HG03064 (cell line): ENCODE measurements around the gene MTCH2.
A peak's percentile ranks its signal among the peaks of the same experiment; 100 is the strongest.

ENCODE experiments used
- ATAC-seq: cut with Tn5 transposase; IDR thresholded peaks from one replicate; pipeline ENCODE4 v1.9.1; 2021; ENCODE audit warnings: low read depth; ENCODE audit not compliant: unreplicated experiment

Gene MTCH2

DNA sequence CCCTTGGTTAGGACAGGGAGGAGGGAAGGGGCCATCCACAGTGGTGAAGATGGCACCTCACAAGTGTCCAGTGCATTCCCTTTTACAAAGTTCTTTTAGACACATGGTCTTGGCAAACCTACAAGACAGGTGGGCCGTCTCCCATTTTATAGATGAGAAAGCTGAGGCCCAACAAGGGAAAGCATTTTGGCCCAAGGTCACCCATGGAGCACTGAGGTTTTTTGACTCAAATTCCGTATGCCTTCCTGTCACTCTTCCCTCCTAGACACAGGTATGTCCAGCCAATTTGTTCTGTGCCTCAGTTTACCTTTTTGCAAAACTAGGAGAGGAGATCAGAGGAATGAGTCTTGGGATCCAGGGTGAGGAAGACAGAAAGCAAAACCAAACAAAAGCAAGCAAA lies 49.4 kb downstream of the MTCH2 start:
- ATAC-seq: no peak

DNA sequence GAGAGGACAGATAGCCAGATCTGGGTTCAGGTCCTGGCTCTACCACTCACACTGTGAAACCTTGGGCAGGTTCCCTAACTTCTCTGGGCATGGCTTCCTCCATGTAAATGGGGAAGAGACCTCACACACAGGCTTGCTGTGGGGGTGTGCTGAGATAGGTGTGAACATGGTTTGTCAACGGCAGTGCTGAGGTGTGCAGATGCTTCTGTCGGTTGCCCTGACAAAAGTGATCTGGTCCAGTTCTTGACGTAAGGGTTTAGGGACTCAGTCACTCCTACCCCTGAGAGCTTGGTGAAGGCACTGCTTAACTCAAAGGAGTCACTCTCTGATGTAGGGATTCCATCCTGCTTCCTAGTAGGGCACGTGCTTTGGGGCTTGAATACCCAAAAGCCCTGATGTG lies 50.1 kb downstream of the MTCH2 start:
- ATAC-seq: no peak

DNA sequence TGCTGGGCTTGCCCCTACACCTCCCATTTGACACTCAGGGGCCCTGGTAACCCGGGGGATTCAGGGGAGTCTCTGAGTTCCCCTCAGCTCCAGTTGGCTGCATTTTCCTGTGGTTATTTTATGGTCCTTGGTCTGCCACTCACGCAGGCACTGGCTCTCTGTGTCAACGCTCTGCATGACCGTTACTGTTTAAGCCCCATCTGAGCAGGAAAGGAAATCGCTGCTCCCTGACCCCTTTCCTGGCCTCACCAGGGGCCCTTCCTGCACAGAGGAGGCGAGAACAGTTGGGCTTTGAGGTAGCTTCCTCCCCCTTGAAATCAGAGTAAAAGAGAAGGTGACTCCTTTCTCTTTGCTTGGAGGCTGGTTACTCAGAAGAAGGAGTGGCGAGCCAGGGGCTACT lies 50.6 kb downstream of the MTCH2 start:
- no peak for ATAC-seq

DNA sequence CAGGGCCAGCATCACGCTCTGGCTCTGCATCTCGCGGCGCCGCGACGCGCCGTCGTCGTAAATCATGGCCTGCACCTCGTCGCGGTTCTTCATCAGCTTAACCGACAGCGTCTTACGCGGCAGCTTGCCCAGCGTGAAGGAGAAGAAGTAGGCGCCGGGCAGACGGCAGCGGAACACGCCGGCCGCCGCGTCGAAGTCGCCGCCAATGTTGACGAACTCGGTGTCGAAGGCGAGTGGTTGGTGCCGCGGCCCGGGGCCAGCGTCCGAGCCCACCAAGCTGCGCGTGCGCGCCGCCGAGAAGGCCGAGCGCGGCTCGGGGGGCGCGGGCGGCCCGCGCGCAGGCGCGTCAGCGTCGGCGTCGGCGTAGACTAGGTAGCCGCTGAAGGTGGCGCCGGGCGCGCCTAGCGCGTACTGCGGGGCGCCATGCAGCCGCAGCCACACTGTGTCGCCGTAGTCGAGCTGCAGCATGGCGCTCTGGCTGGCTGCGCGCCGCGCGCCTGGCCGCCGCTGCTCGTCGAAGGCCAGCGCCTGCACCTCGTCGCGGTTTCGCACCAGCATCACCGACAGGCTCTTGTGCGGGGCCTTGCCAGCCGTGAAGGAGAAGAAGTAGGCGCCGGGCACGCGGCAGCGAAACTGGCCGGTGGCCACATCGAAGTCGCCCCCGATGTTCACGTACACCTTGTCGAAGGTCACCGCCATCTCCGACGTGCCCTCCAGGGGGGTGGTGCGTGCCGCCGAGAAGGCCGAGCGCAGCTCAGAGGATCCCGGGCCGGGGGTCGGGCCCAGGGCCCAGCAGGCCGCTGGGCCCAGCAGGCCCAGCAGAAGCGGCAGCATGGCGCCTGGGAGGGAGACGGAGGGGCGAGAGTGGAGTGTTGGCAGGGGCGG lies 52.1 kb downstream of the MTCH2 start:
- no peak for ATAC-seq

DNA sequence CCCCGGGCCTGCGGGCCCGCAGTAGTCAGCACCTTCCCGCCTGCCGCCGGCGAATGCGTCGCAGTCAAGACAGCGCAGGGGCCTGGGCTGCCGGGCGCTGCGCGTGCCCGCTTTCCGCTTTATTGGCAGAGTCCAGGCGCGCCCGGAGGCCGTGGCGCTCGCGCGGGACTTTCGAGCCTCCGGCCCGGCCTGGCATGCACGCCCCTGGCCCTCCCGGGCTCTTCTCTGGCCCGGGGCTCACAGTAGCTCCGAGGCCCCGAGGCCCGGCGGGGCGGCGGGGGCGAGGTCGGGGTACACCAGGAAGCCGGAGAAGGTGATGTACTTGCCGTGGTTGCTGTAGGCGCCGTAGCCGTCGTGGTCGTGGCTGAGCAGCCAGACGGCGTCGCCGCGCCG lies 52.8 kb downstream of the MTCH2 start:
- ATAC-seq: no peak

DNA sequence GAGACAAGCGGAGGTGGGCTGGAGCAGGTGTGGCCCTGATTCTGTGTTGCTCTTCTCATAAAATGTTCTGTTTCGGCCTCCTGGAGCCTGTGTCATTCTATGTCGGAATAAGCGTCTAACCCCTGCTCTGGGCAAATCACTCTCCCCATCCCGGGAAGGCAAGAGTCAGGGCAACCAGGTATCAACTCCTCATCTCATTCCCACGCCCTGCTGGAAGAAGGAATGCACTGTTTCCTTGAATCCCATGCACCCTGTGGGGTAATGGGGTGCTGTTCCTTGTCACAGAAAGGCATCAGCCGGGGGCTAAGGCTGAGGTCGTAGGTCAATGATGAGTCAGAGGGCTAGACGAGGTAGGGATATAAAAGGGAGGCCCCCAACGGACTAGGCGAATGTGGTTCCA lies 53.2 kb downstream of the MTCH2 start:
- ATAC-seq: no peak

DNA sequence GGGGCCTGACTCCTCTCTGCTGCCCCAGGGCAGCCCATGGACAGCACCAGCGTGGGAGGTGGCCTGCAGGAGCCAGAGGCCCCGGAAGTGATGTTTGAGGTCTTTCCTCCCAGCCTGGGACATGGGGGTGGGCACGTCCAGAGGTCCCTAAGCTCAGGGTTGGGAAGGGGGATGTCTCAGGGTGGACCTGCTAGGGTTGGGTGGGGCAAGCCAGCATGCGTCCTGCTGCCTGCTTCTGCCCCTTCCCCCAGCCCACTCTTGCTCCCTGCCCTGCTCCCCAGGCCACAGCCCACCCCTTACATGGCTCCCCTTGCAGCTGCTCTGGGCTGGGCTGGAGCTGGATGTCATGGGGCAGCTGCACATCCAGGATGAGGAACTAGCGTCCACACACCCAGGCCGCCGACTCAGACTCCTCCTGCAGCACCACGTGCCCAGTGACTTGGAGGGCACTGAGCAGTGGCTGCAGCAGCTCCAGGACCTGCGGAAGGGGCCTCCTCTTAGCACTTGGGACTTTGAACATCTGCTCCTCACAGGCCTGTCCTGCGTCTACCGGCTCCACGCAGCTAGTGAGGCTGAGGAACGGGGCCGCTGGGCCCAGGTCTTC lies 54.5 kb downstream of the MTCH2 start:
- ATAC-seq: no peak

DNA sequence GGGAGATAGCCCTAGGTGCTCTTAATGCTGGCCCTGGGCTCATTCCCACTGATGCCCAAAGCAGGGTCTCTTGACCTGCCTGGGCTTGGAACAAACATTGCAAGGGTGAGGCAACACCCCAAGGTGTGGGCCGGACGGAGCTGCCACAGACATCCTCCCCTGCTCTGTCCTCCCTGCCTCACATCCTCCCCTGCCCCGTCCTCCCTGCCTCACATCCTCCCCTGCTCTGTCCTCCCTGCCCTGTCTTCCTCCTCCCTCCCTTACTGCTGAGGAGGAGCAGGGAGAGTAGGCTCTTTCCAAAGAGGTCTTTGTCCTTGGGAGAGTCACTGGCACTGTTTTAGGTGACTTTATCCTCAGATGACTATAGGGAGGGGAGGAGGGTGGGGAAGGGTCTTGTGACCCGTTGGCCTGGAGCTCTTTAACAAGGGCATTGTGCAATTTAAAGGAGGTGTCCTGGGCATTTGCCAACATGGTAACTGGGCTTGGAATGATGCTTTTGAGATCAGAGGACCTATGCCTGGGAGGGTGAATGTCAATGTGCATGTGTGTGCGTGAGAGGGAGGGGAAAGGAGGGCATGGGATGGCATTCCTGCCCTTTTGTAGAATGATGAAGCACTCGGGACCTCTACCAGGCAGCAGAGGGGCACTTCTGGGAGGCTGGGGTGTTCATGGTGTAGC lies 55.2 kb downstream of the MTCH2 start:
- ATAC-seq: no peak

DNA sequence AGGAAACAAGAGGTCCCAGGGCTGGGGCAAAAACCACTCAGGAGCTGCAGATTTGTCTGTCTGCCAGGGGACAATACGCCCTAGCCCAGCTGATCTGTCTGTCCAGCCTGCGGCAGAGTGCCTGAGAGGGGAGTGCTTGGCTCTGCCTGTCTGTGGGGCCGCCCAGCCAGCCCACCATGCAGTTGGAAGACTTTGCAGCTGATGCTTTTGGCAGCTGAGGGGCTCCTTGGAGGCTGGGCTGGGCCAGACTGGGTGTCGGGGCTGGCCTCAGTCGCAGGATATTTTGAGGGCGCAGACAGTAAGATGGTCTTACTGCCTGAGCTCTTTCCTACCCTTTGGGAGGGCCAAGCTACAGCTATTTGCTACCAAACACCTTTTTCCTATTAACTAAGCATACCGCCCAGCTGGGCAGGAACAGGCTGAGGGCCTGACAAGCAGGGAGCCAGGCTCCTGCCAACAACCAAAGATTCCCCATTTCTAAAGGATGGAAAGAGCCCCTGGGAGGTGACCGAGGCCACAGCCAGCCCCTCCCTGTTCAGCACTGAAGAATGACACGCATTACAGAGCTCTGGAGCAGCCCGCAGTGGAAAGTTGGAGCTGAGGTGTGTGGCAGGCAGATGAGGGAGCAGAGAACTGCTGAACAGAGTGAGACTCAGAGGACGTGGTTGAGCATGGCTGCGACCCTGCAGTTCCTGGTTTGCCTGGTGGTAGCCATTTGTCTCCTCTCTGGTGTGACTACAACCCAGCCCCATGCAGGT lies 56.1 kb downstream of the MTCH2 start, which contains the start of gene FAM180B:
FAM180B (plus strand) TSS at position 581 of the 758 bp plus-strand sequence; CDS start at position 672, 91 bp downstream.
- ATAC-seq: no peak

DNA sequence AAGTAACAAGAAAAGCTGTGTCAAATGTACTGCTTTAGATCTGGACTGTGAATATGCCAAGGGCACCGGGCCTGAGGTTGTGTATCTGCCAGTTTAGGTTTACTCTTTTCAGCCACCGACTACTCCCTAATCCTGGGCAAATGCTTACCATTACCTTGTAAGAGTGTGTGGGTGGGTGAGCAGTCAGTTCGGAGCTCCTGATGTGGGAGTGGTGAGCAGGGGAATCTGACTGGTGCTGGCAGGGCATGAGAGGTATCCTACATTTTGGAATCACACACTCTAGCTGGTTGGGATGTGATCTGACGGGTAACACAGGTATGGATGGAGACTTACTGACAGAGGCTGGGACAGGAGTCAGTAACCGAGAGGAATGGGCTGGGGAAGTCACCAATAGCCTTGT lies 58.5 kb downstream of the MTCH2 start:
- ATAC-seq: no peak

DNA sequence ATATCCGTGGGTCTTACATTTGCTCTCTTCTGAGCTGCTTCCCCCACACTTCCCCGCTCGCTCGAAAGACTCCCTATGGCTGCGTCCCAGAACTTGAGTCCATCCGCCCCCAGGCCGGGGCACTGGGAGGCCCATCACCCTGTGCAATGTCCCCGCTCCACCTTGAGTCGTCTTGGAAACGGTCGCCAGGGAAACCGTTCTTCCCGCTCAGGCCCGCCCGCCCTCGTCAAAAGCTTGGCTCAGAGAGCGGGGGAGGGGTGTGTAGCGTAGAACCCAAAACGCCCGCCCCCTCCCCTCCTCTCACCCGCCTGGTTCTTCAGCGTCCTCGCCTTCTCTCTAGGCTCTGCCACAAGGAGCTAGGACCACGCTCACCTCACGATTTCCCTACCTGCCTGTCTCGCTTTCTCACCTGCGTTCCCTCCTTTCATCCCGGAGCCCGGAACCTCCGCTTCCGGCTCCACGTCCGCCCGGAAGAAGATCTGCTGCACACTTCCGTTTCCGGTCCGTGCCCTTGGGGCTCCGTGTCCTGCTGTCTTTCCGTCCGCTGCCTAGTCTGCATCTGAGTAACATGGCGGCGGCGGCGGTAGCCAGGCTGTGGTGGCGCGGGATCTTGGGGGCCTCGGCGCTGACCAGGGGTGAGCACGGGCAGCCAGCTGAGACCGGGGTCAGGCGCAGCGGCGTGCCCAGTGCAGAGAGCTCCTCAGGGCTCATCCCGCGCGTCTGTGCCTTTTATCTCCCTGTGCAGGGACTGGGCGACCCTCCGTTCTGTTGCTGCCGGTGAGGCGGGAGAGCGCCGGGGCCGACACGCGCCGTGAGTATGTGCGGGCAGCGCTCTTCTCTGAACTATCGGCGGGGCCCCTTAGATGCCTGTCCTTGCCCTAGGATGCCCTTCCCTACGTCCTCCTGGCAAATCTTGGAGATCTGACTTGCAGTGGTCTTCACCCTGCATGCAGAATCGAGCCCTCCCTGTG lies 63.5 kb downstream of the MTCH2 start, which contains the start of the genes KBTBD4 and NDUFS3:
KBTBD4 (minus strand) TSS at position 447 of the 971 bp plus-strand sequence; CDS start at position 428, 19 bp downstream.
NDUFS3 (plus strand) TSS at position 551 of the 971 bp plus-strand sequence; CDS start at position 569, 18 bp downstream.
- ATAC-seq: peak; percentile 90

DNA sequence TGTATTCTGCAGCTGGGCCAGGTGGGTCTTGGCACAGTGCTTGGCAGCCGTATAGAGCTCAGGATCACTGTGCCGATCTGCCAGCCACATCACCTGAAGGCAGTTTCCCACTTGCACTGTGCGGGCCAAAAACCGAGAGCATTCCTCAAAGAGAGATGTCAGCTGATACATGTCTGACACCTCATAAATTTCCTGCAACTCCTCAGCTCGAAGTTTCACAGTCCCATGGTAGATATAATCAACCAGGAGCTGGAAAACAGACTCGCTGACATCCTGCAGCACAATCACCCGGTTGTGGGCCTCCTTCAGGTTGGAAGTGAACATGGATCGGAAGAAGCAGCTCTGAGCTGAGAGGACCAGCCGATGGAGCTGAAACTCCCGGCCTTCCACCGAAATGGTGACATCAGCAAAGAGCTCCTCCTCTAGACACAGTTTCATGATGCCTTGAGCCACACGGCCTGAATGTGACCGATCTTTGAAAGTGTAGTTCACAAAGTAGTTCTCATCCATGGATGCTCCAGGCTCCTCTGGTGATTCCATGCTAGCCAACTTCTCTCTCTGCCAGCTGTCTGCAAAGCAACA lies 64.8 kb downstream of the MTCH2 start:
- ATAC-seq: no peak

DNA sequence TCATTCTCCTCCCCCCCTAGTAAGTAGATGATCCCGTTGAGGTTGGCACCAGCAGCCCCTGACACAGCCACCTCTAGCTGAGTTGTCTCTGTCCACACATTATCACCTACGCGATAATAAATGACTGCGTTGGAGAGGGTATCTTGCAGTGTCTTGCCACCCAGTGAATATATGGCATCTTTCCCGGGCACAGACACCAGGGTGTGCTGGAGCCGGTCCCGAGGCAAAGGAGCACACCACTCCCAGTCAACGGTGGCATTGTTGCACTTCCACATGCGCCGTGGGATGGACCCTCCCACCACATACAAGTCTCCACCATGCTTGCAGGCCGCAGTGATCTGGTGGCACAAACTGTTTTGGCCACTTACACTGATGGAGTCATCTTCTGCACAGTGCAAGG lies 69.0 kb downstream of the MTCH2 start:
- ATAC-seq: no peak

DNA sequence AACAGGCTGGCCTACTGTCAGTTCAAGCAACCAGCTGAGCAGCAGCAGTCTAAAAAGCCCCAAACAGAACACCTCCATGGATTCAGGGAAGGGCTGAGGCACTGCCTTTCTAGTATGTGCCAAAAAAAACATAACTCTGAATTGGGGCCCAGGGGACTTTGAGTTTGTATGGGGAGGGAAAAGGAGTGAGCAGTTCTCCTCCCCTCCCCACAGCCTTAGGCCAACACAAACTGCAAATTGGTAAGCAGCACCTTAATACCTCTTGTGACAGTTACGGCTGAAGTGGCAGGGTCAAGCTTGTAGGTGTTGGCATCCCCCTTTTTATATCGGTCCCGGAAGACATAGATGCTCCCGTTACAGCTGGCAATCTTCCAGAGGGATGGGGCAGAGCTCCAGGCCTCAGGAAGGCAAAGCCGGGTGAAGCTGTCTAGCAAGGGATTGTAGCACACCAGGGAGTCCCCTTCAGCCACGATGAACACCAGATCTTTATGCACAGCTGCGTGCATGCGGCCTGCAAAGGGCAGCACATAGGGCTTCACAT lies 69.6 kb downstream of the MTCH2 start:
- ATAC-seq: no peak

DNA sequence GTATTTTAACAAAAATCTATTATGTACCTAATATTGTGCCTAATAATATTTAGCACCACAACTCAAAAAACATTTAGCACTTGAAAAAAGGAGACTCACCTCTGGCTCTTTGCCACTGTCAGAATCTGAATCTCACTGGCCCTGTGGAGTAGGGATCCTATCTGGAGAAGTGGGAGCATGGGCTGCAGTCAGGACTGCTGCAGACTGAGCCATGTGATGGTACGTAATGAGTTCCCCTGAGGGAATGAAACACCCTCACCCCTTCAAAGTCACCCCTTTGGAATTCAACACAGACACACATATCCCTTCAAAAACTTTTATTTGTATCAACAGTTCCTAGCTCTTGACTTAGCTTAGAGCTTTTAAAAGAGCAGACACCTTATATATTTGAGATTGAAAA lies 70.5 kb downstream of the MTCH2 start:
- ATAC-seq: no peak

DNA sequence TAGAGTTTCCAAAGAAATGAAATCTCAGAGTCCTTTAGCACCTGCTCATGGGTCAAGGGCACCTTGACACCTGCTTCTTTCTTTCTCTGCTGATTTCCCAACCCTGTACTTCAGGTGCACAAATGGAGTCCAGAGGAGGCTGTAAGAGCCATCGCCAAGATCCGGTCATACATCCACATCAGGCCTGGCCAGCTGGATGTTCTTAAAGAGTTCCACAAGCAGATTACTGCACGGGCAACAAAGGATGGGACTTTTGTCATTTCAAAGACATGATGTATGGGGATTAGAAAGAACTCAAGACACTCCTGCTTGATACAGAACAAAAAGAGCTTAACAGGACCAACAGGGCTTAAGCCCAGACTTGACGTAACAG lies 71.0 kb downstream of the MTCH2 start:
- no peak for ATAC-seq

DNA sequence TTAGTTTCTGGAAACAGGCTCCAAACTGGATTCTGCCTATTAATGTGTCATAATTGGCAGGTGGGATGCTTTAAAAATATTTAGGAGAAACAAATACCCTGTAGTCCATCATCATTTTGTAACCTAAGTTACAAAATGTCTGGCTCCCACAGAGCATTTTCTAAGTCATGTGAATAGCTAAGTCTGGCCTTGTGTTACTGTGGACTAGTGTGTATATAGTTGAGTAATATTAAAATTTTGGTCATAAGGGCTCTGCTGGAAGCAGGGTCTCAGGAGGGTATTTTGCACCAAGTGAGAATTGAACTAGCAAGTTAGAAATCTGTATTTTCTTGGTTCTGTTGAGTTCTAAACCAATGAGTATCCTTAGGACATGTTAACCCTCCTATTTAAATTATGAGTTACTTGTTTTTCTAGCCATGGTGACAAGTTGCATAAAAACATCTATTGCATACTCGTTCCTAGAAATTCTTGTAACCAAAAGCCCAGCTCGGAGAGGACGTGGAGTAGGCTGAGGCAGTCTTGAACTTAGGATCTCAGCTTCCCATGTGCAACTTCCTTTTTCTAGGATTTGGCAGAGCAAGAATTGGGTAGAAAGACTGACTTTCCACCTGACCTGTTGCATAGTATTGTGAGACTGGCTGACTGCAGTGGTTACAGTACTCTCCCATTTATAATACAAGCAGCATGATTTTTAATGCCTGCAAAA lies 71.6 kb downstream of the MTCH2 start:
- ATAC-seq: no peak

DNA sequence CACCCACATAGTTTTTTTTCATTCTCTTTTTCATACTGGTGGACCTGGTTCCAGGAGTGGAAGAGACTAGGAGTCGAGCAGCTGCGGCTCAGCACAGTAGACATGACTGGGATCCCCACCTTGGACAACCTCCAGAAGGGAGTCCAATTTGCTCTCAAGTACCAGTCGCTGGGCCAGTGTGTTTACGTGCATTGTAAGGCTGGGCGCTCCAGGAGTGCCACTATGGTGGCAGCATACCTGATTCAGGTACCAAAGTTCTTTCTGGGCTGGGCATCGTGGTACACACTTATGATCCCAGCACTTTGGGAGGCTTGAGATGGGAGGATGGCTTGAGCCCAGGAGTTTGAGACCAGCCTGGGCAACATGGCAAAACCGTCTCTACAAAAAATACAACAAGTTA lies 72.7 kb downstream of the MTCH2 start:
- no peak for ATAC-seq
